ENCODE measurements around the gene ARHGEF39. TPM values are rescaled to one million over a fixed set of nuclear protein-coding genes. Genes with fewer than 3 reads are reported as not detected.

ARHGEF39 gene
- total and polyA plus RNA-seq, 10 of the 15 experiments (the other 5 are each of a cell fraction or from before 2014, with no cell fraction given): 2.0 to 28.9 (median 13.2) TPM

DNA sequence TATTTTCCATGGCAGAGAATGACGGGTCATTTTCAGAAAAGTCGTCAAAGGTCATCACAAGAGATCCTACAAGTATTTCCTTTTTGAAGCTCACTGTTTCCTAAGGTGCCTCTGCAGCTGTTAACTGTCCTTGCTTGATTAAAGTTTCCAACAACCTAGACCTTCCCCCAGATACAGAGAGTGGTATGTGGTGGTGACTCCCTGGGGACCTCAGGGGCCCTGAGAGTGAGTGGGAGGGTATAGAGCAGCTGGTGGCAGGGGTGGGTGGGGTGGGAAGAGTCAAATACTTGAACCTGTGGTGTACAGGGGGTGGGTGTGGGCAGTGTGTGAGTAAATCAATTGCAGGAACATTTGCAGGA lies 45.2 kb downstream of the ARHGEF39 start (continued):
- TF ChIP-seq, protein P1, sequence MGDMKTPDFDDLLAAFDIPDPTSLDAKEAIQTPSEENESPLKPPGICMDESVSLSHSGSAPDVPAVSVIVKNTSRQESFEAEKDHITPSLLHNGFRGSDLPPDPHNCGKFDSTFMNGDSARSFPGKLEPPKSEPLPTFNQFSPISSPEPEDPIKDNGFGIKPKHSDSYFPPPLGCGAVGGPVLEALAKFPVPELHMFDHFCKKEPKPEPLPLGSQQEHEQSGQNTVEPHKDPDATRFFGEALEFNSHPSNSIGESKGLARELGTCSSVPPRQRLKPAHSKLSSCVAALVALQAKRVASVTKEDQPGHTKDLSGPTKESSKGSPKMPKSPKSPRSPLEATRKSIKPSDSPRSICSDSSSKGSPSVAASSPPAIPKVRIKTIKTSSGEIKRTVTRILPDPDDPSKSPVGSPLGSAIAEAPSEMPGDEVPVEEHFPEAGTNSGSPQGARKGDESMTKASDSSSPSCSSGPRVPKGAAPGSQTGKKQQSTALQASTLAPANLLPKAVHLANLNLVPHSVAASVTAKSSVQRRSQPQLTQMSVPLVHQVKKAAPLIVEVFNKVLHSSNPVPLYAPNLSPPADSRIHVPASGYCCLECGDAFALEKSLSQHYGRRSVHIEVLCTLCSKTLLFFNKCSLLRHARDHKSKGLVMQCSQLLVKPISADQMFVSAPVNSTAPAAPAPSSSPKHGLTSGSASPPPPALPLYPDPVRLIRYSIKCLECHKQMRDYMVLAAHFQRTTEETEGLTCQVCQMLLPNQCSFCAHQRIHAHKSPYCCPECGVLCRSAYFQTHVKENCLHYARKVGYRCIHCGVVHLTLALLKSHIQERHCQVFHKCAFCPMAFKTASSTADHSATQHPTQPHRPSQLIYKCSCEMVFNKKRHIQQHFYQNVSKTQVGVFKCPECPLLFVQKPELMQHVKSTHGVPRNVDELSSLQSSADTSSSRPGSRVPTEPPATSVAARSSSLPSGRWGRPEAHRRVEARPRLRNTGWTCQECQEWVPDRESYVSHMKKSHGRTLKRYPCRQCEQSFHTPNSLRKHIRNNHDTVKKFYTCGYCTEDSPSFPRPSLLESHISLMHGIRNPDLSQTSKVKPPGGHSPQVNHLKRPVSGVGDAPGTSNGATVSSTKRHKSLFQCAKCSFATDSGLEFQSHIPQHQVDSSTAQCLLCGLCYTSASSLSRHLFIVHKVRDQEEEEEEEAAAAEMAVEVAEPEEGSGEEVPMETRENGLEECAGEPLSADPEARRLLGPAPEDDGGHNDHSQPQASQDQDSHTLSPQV (IDR thresholded peaks at IDR 0.05): no peak
- TF ChIP-seq RAD21 (IDR thresholded peaks at IDR 0.05; ENCODE audit: insufficient read depth, low read depth, low read length): no peak
- TF ChIP-seq RUNX3 (IDR thresholded peaks at IDR 0.05; ENCODE audit: low read length): peak; percentile 55
- peak; percentile 86 for TF ChIP-seq MEF2B (IDR thresholded peaks at IDR 0.05; ENCODE audit: partially characterized antibody, poor library complexity, severe bottlenecking)
- TF ChIP-seq ATF7 (IDR thresholded peaks at IDR 0.05; ENCODE audit: low read depth): 0 out of 2 replicates have a peak, but pooled peaks have one; percentile 39
- peak; percentile 25; the same call in 1 of the 2 replicates for TF ChIP-seq CREM (IDR thresholded peaks at IDR 0.05; ENCODE audit: low read depth)
- TF ChIP-seq IRF3 (IDR thresholded peaks at IDR 0.05): no peak
- peak; percentile 13 for TF ChIP-seq BCL3 (IDR thresholded peaks at IDR 0.05; ENCODE audit: borderline replicate concordance, insufficient read depth, low read depth, low read length, poor library complexity, severe bottlenecking)
- TF ChIP-seq PAX8 (IDR thresholded peaks at IDR 0.05): no peak
